Activated T-cell treated with anti-CD3 and anti-CD28 coated beads for 48 hours (primary cell): ENCODE data around the gene NAV3.
A peak's percentile ranks its signal among the peaks of the same experiment; 100 is the strongest.

Experiments
- DNase-seq: peaks from one replicate; pipeline ENCODE4 v3.0.0-alpha.2; 2020; ENCODE audit warnings: low read depth

Gene NAV3

GRCh38 chr12:77925536-77926108, 94.9 kb downstream of the NAV3 start:
- peak; percentile 0 for DNase-seq

- DNase-seq: no peak
Measured at GRCh38 chr12:77928078-77928477, 97.4 kb downstream of the NAV3 start.

GRCh38 chr12:77932216-77932615, 101.5 kb downstream of the NAV3 start:
- DNase-seq: no peak

GRCh38 chr12:77938301-77938700, 107.6 kb downstream of the NAV3 start:
- no peak for DNase-seq

GRCh38 chr12:77940011-77940423, 109.3 kb downstream of the NAV3 start:
- no peak for DNase-seq

- no peak for DNase-seq
Measured at GRCh38 chr12:77940567-77940966, 109.9 kb downstream of the NAV3 start.

- no peak for DNase-seq
Measured at GRCh38 chr12:77941401-77941800, 110.7 kb downstream of the NAV3 start.

- no peak for DNase-seq
Measured at GRCh38 chr12:77943466-77943865, 112.8 kb downstream of the NAV3 start.

GRCh38 chr12:77946541-77947061, 115.9 kb downstream of the NAV3 start:
- DNase-seq: no peak

- DNase-seq: no peak
Measured at GRCh38 chr12:77947330-77947729, 116.6 kb downstream of the NAV3 start.

- DNase-seq: no peak
Measured at GRCh38 chr12:77947746-77948145, 117.1 kb downstream of the NAV3 start.

GRCh38 chr12:77949943-77950342, 119.2 kb downstream of the NAV3 start:
- DNase-seq: no peak

GRCh38 chr12:77953528-77954205, 123.0 kb downstream of the NAV3 start:
- DNase-seq: no peak

GRCh38 chr12:77954206-77954555, 123.5 kb downstream of the NAV3 start:
- no peak for DNase-seq

GRCh38 chr12:77957062-77957461, 126.4 kb downstream of the NAV3 start:
- no peak for DNase-seq

- DNase-seq: no peak
Measured at GRCh38 chr12:77963576-77964178, 133.0 kb downstream of the NAV3 start.

GRCh38 chr12:77965790-77966189, 135.1 kb downstream of the NAV3 start:
- no peak for DNase-seq

- no peak for DNase-seq
Measured at GRCh38 chr12:77968021-77968420, 137.3 kb downstream of the NAV3 start.

GRCh38 chr12:77968571-77968970, 137.9 kb downstream of the NAV3 start:
- no peak for DNase-seq

GRCh38 chr12:77973579-77973978, 142.9 kb downstream of the NAV3 start:
- DNase-seq: no peak

- no peak for DNase-seq
Measured at GRCh38 chr12:77974645-77975044, 144.0 kb downstream of the NAV3 start.

- DNase-seq: no peak
Measured at GRCh38 chr12:77979597-77980250, 149.0 kb downstream of the NAV3 start.

- no peak for DNase-seq
Measured at GRCh38 chr12:77980782-77981181, 150.1 kb downstream of the NAV3 start.
